Testis (tissue), 2 donors: Measurements from ENCODE around the gene TFPI2.

Experiments used
- CTCF ChIP-seq, 3 experiments: fragments of 450-650 bp in 2 of 3; fragments of 200-600 bp in 1 of 3; sonication (generic) in 1 of 3; IDR thresholded peaks; one replicate each; pipeline ENCODE4 v1.5.1; 2016 to 2019; ENCODE audit warnings: antibody characterized with exemption in 3 of 3, mild to moderate bottlenecking in 2 of 3, moderate library complexity in 1 of 3
- POLR2A ChIP-seq: fragments of 450-650 bp; IDR thresholded peaks from one replicate; pipeline ENCODE4 v1.6.1; 2017; ENCODE audit warnings: antibody characterized with exemption, mild to moderate bottlenecking, moderate library complexity

GRCh38 chr7:93879356-93879755, 11.2 kb downstream of the TFPI2 start:
- no peak for TF ChIP-seq CTCF (IDR thresholded peaks at IDR 0.05)
- TF ChIP-seq POLR2A, result no peak
